ENCODE data around the gene SAMD1. TPM values are rescaled to one million over a fixed set of nuclear protein-coding genes. Genes with fewer than 3 reads are reported as not detected.
"Not testable (repeated sequence)": the region's sequence is repeated elsewhere in the genome, so short reads cannot be mapped to it uniquely, and the experiment has no call there.

Gene SAMD1
- polyA plus RNA-seq, 1 donor = 34.0 TPM

- peak; percentile 67 for DNase-seq
Measured at GRCh38 chr19:14061751-14062557, 28.6 kb downstream of the SAMD1 start, which contains the start of gene PALM3. TSS of gene PALM3 (minus strand) at chr19:14062076. CDS start at chr19:14061980, 96 bp downstream.

GRCh38 chr19:14061081-14061749 lies 29.3 kb downstream of the SAMD1 start:
- no peak for DNase-seq

GRCh38 chr19:14059652-14060155 lies 30.8 kb downstream of the SAMD1 start:
- DNase-seq = no peak

- DNase-seq = no peak
Measured at GRCh38 chr19:14059093-14059480, 31.5 kb downstream of the SAMD1 start.

- DNase-seq = no peak
Measured at GRCh38 chr19:14058182-14059092, 32.1 kb downstream of the SAMD1 start.

- DNase-seq = no peak
Measured at GRCh38 chr19:14056741-14057356, 33.7 kb downstream of the SAMD1 start.

GRCh38 chr19:14056069-14056666 lies 34.4 kb downstream of the SAMD1 start:
- no peak for DNase-seq

GRCh38 chr19:14055396-14055795 lies 35.2 kb downstream of the SAMD1 start:
- DNase-seq = no peak

GRCh38 chr19:14054721-14055120 lies 35.8 kb downstream of the SAMD1 start:
- DNase-seq = no peak

GRCh38 chr19:14054099-14054498 lies 36.5 kb downstream of the SAMD1 start:
- DNase-seq = no peak

- no peak for DNase-seq
Measured at GRCh38 chr19:14053500-14053899, 37.1 kb downstream of the SAMD1 start.

- DNase-seq = no peak
Measured at GRCh38 chr19:14053032-14053431, 37.5 kb downstream of the SAMD1 start.

GRCh38 chr19:14052470-14052869 lies 38.1 kb downstream of the SAMD1 start:
- DNase-seq = no peak

GRCh38 chr19:14051980-14052379 lies 38.6 kb downstream of the SAMD1 start:
- no peak for DNase-seq

- DNase-seq = not testable (repeated sequence)
Measured at GRCh38 chr19:14050961-14051360, 39.6 kb downstream of the SAMD1 start.

- no peak for DNase-seq
Measured at GRCh38 chr19:14050512-14050911, 40.0 kb downstream of the SAMD1 start.

- no peak for DNase-seq
Measured at GRCh38 chr19:14048443-14049153, 42.0 kb downstream of the SAMD1 start.

- DNase-seq = not testable (repeated sequence)
Measured at GRCh38 chr19:14047866-14048265, 42.7 kb downstream of the SAMD1 start.

- DNase-seq = peak; percentile 87
Measured at GRCh38 chr19:14042659-14043608, 47.6 kb downstream of the SAMD1 start.

Data from left kidney (tissue), 2 donors.